ENCODE data around the gene PRR22.

- no peak for TF ChIP-seq SMARCA4 (IDR thresholded peaks at IDR 0.05)
- no peak for TF ChIP-seq POLR3A (IDR thresholded peaks at IDR 0.05; ENCODE audit: borderline replicate concordance, extremely low read depth, insufficient read depth, insufficient read length)
- TF ChIP-seq ZNF318 (IDR thresholded peaks at IDR 0.05; ENCODE audit: borderline replicate concordance in 1 of 2, low read depth in 1 of 2), result no peak
- no peak for TF ChIP-seq MAZ (CRISPR knock-in tag; conservative IDR thresholded peaks at IDR 0.05 in 1 of 2, IDR thresholded peaks at IDR 0.05 in 1 of 2)
- no peak for TF ChIP-seq HDAC2 (IDR thresholded peaks at IDR 0.05)
- no peak for TF ChIP-seq CTCF (IDR thresholded peaks at IDR 0.05 in 2 of 3, conservative IDR thresholded peaks at IDR 0.05 in 1 of 3; ENCODE audit: insufficient read depth in 2 of 3, low read depth in 1 of 3, low read length in 3 of 3)
- TF ChIP-seq EZH2 (IDR thresholded peaks at IDR 0.05; ENCODE audit: borderline replicate concordance, low read depth, low read length), result no peak
- no peak for TF ChIP-seq MAFF (IDR thresholded peaks at IDR 0.05; ENCODE audit: low read length)
- TF ChIP-seq CAMTA2 (CRISPR knock-in tag; conservative IDR thresholded peaks at IDR 0.05), result no peak
- TF ChIP-seq MAX (CRISPR knock-in tag; IDR thresholded peaks at IDR 0.05), result no peak
Measured at GRCh38 chr19:5803441-5803751, 18.9 kb upstream of the PRR22 start.

Data from K562 (cell line).